ENCODE results near the gene ADGRD1. TPM values are rescaled to one million over a fixed set of nuclear protein-coding genes. Genes with fewer than 3 reads are reported as not detected.

The ADGRD1 gene
- polyA plus RNA-seq, 1 donor, result 84.8 TPM

GRCh38 chr12:131176266-131176665, 222.6 kb downstream of the ADGRD1 start:
- H3K4me1 ChIP-seq (ENCODE audit: control insufficient read depth, insufficient read depth, low read length), result no peaks in the 10 kb centered on the region
- no peak overlapping the region for H3K27ac ChIP-seq (ENCODE audit: low read length)
- no peak for DNase-seq
- no peaks in the 10 kb centered on the region for H3K36me3 ChIP-seq (ENCODE audit: control insufficient read depth, insufficient read depth, low read length)
- no peaks in the 10 kb centered on the region for H3K9me3 ChIP-seq (ENCODE audit: control insufficient read depth, low read depth, low read length)
- H3K27me3 ChIP-seq (ENCODE audit: control insufficient read depth, insufficient read depth, low read length), result no peaks in the 10 kb centered on the region
- no peak overlapping the region for H3K4me3 ChIP-seq (ENCODE audit: low read length)

DNA sequence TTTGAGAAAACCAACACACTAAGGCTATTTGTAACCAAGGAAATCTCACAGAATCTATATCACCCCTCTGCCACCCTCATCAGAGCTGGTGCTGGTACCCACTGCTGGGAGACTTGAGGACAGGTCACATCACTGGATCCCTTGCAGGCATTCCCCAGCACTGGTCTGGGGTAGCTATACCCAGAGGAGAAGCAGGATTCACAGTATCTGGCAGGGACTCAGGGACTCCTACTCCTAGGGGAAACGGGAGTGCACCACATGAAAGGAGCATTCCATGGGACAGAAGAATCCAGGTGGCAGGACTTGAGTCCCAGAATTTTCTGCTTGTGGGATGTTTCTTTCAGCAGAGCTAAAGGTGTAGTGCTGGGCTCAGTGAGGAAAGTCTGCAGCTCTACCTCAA, 223.2 kb downstream of the ADGRD1 start:
- no peaks in the 10 kb centered on the region for H3K4me1 ChIP-seq (ENCODE audit: control insufficient read depth, insufficient read depth, low read length)
- H3K27me3 ChIP-seq (ENCODE audit: control insufficient read depth, insufficient read depth, low read length), result no peaks in the 10 kb centered on the region
- no CpG with 5 or more reads among the region's 1 CpG for WGBS (ENCODE audit: insufficient coverage, low lambda C conversion rate)
- no peaks in the 10 kb centered on the region for H3K9me3 ChIP-seq (ENCODE audit: control insufficient read depth, low read depth, low read length)
- H3K4me3 ChIP-seq (ENCODE audit: low read length), result no peak overlapping the region
- no peak for DNase-seq
- H3K27ac ChIP-seq (ENCODE audit: low read length), result no peak overlapping the region
- no peaks in the 10 kb centered on the region for H3K36me3 ChIP-seq (ENCODE audit: control insufficient read depth, insufficient read depth, low read length)

- Histone ChIP-seq H3K9me3 (ENCODE audit: control insufficient read depth, low read depth, low read length) (no peaks in the 10 kb centered on the region), H3K27ac (ENCODE audit: low read length) (no peak overlapping the region), H3K36me3 (ENCODE audit: control insufficient read depth, insufficient read depth, low read length) (no peaks in the 10 kb centered on the region), H3K4me1 (ENCODE audit: control insufficient read depth, insufficient read depth, low read length) (no peaks in the 10 kb centered on the region), H3K27me3 (ENCODE audit: control insufficient read depth, insufficient read depth, low read length) (no peaks in the 10 kb centered on the region), H3K4me3 (ENCODE audit: low read length) (no peak overlapping the region)
- no CpG with 5 or more reads among the region's 1 CpG for WGBS (ENCODE audit: insufficient coverage, low lambda C conversion rate)
- no peak for DNase-seq
These were observed 223.9 kb downstream of the ADGRD1 start for GRCh38 chr12:131177599-131177998.

GRCh38 chr12:131187602-131188001, 233.9 kb downstream of the ADGRD1 start:
- H3K27me3 ChIP-seq (ENCODE audit: control insufficient read depth, insufficient read depth, low read length), result no peaks in the 10 kb centered on the region
- DNase-seq, result no peak
- H3K9me3 ChIP-seq (ENCODE audit: control insufficient read depth, low read depth, low read length), result no peaks in the 10 kb centered on the region
- H3K4me1 ChIP-seq (ENCODE audit: control insufficient read depth, insufficient read depth, low read length), result no peaks in the 10 kb centered on the region
- no peak overlapping the region for H3K4me3 ChIP-seq (ENCODE audit: low read length)
- no peaks in the 10 kb centered on the region for H3K36me3 ChIP-seq (ENCODE audit: control insufficient read depth, insufficient read depth, low read length)
- no peak overlapping the region for H3K27ac ChIP-seq (ENCODE audit: low read length)
- no CpG with 5 or more reads among the region's 1 CpG for WGBS (ENCODE audit: insufficient coverage, low lambda C conversion rate)

DNA sequence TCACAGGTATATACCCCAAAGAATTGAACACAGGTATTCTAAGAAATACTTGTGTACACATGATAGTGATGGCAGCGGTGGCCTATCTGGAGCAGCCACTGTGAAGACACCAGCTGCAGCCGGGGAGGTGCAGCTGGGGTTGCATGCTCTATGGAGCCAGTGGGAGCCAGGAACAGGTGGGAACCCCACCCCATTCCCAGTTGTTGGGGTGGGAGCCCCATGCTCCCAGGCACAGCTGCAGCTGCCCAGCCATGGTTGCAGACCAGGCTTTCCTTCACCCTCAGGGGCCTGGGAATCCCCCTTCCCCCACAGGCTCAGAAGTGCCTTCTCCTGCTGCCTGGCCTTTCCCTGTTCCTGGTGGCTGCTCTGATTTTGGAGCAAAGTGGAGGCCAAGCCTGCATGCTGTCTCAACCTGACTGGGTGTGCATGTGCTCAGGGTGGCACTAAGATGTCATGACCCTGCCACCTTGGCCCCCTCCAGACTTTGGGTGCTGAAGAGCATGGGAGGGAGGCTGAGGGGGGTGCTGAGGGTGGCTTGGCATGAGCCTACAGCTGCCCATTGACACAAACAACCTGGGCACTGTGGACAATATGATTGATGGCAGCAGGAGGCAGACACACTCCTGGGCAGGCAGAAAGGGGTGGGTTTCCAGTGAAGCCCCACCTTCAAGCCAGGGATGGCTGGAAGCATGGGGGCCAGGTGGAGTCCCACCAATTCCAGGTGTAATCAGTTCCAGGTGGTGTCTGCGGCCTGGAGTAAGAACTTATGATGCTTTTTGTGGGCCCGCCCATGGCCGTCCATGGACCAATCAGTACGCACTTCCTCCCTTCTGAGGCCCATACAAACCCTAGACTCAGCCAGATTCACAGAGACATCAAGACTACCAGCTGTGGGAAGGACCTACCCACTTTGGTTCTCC, 234.7 kb downstream of the ADGRD1 start:
- Histone ChIP-seq H3K4me1 (ENCODE audit: control insufficient read depth, insufficient read depth, low read length) (no peaks in the 10 kb centered on the region), H3K36me3 (ENCODE audit: control insufficient read depth, insufficient read depth, low read length) (no peaks in the 10 kb centered on the region), H3K27me3 (ENCODE audit: control insufficient read depth, insufficient read depth, low read length) (peaks cover 4% of the 10 kb centered on the region), H3K4me3 (ENCODE audit: low read length) (no peak overlapping the region), H3K27ac (ENCODE audit: low read length) (no peak overlapping the region), H3K9me3 (ENCODE audit: control insufficient read depth, low read depth, low read length) (no peaks in the 10 kb centered on the region)
- DNase-seq, result no peak
- WGBS (ENCODE audit: insufficient coverage, low lambda C conversion rate), result no CpG with 5 or more reads among the region's 6 CpGs

DNA sequence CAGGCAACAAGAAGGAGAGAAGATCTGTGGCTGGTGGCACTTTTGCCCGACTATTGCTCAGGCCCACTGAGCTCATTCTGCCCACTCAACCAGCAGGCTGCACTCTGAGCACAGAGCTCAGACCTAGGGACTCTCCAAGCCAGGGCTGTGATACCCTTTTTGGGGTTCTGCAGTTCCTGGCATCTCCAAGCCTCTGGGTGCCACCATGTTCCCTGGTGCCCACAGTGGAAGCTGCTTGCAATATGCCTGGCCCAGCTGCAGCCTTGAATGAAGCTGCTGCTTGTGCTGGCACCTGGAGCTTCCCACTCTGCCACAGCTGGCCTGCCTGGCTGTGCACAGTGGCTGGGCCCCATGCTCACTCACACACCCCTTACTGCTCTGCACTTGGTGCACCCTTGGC, 236.1 kb downstream of the ADGRD1 start:
- Histone ChIP-seq H3K9me3 (ENCODE audit: control insufficient read depth, low read depth, low read length) (no peaks in the 10 kb centered on the region), H3K27ac (ENCODE audit: low read length) (no peak overlapping the region), H3K4me3 (ENCODE audit: low read length) (no peak overlapping the region), H3K36me3 (ENCODE audit: control insufficient read depth, insufficient read depth, low read length) (no peaks in the 10 kb centered on the region), H3K4me1 (ENCODE audit: control insufficient read depth, insufficient read depth, low read length) (no peaks in the 10 kb centered on the region), H3K27me3 (ENCODE audit: control insufficient read depth, insufficient read depth, low read length) (peaks cover 8% of the 10 kb centered on the region)
- peak in 1 of 2 donors; percentile 22 for DNase-seq
- no CpG with 5 or more reads among the region's 1 CpG for WGBS (ENCODE audit: insufficient coverage, low lambda C conversion rate)

GRCh38 chr12:131190965-131191364, 237.3 kb downstream of the ADGRD1 start:
- no peak overlapping the region for H3K4me3 ChIP-seq (ENCODE audit: low read length)
- H3K4me1 ChIP-seq (ENCODE audit: control insufficient read depth, insufficient read depth, low read length), result no peaks in the 10 kb centered on the region
- peaks cover 8% of the 10 kb centered on the region for H3K27me3 ChIP-seq (ENCODE audit: control insufficient read depth, insufficient read depth, low read length)
- H3K27ac ChIP-seq (ENCODE audit: low read length), result no peak overlapping the region
- no peak for DNase-seq
- H3K36me3 ChIP-seq (ENCODE audit: control insufficient read depth, insufficient read depth, low read length), result no peaks in the 10 kb centered on the region
- H3K9me3 ChIP-seq (ENCODE audit: control insufficient read depth, low read depth, low read length), result no peaks in the 10 kb centered on the region
- no CpG with 5 or more reads among the region's 4 CpGs for WGBS (ENCODE audit: insufficient coverage, low lambda C conversion rate)

Other genes with a start within 250 kb of the ADGRD1 start
- 22.7 TPM for gene RIMBP2, start 237.6 kb upstream of the ADGRD1 start, polyA plus RNA-seq
- gene STX2, start 114.7 kb upstream of the ADGRD1 start, polyA plus RNA-seq, result 18.4 TPM
- gene RAN, start 81.8 kb upstream of the ADGRD1 start, polyA plus RNA-seq, result 554 TPM

All from large intestine (tissue), 3 donors.